T-cell (primary cell): ENCODE data around the gene PPP2R5C. TPM values are rescaled to one million over a fixed set of nuclear protein-coding genes. Genes with fewer than 3 reads are reported as not detected.
"Not testable (repeated sequence)": the region's sequence is repeated elsewhere in the genome, so short reads cannot be mapped to it uniquely, and the experiment has no call there.

ENCODE experiments used
- ATAC-seq, 4 experiments: fragments of 200-7000 bp in 3 of 4; fragments of 150-1000 bp in 1 of 4; cut with Tn5 transposase; replicated peaks in 1 of 4; 1 replicate in 3 of 4; 2 replicates in 1 of 4; pipeline ENCODE4 v1.10.0; 2021; ENCODE audit warnings: moderate library complexity in 3 of 4, mild to moderate bottlenecking in 2 of 4, moderate number of reproducible peaks in 1 of 4
- CTCF ChIA-PET, 2 donors: fragments of 300-600 bp; sonication (Branson Sonifier 250); formaldehyde crosslinking; loops; one replicate each; lab custom pipeline; 2022; ENCODE audit warnings: antibody characterized with exemption in 2 of 2; lab: Charles Lee
- POLR2A ChIA-PET, 2 donors: fragments of 300-600 bp; sonication (Branson Sonifier 250); formaldehyde crosslinking; loops; one replicate each; lab custom pipeline; 2022; ENCODE audit warnings: antibody characterized with exemption in 2 of 2; lab: Charles Lee
- DNase-seq, 35 experiments: peaks; one replicate each; pipeline versions ENCODE4 v3.0.0 to v3.0.0-alpha.2; 2013 to 2023
- H3K27ac ChIP-seq: one replicate; pipeline ENCODE4 v1.5.1; 2013; ENCODE audit warnings: low read length
- H3K27me3 ChIP-seq, 2 experiments: replicated peaks in 1 of 2; 1 replicate in 1 of 2; 2 replicates in 1 of 2; pipeline versions ENCODE4 v1.6.1 to v1.7.0; 2013; ENCODE audit warnings: low read length in 1 of 2, mixed read lengths in 1 of 2; ENCODE audit not compliant: control insufficient read depth in 2 of 2, insufficient read depth in 2 of 2; ENCODE audit errors: extremely low read depth in 1 of 2
- H3K36me3 ChIP-seq, 2 donors: 1 replicate in 1 of 2; 2 replicates in 1 of 2; pipeline versions ENCODE4 v1.6.1 to v1.7.0; 2013; ENCODE audit warnings: low read length in 1 of 2; ENCODE audit not compliant: control insufficient read depth in 2 of 2, insufficient read depth in 1 of 2; ENCODE audit errors: extremely low read depth in 1 of 2
- H3K4me1 ChIP-seq, 2 experiments: 1 replicate in 1 of 2; 2 replicates in 1 of 2; pipeline versions ENCODE4 v1.6.1 to v1.7.0; 2013; ENCODE audit warnings: low read length in 2 of 2, mixed read lengths in 1 of 2; ENCODE audit not compliant: insufficient read depth in 2 of 2, control insufficient read depth in 1 of 2; ENCODE audit errors: extremely low read depth in 1 of 2
- H3K4me3 ChIP-seq, 2 donors: 1 replicate in 1 of 2; 2 replicates in 1 of 2; pipeline versions ENCODE4 v1.5.1 to v1.7.0; 2013; ENCODE audit warnings: mild to moderate bottlenecking in 2 of 2, low read length in 1 of 2, moderate library complexity in 1 of 2; ENCODE audit not compliant: control insufficient read depth in 1 of 2; ENCODE audit errors: extremely low read depth in 1 of 2
- H3K9me3 ChIP-seq: 2 replicates; pipeline ENCODE4 v1.7.0; 2013
- H3K27ac Mint-ChIP-seq, 2 donors: one replicate each; pipeline ENCODE4 v1.8.0; 2020 to 2021; ENCODE audit warnings: mild to moderate bottlenecking in 2 of 2, mixed read lengths in 2 of 2
- H3K27me3 Mint-ChIP-seq, 2 donors: one replicate each; pipeline ENCODE4 v1.8.0; 2021 to 2022; ENCODE audit warnings: mixed read lengths in 2 of 2
- H3K36me3 Mint-ChIP-seq: one replicate; pipeline ENCODE4 v1.8.0; 2021; ENCODE audit warnings: mixed read lengths
- H3K4me1 Mint-ChIP-seq, 3 donors: one replicate each; pipeline ENCODE4 v1.8.0; 2020 to 2022; ENCODE audit warnings: mixed read lengths in 3 of 3, mild to moderate bottlenecking in 1 of 3
- H3K4me3 Mint-ChIP-seq, 3 donors: one replicate each; pipeline ENCODE4 v1.8.0; 2020 to 2022; ENCODE audit warnings: mild to moderate bottlenecking in 3 of 3, mixed read lengths in 3 of 3, moderate library complexity in 3 of 3
- H3K9me3 Mint-ChIP-seq, 3 donors: one replicate each; pipeline ENCODE4 v1.8.0; 2020 to 2022; ENCODE audit warnings: mixed read lengths in 3 of 3
- WGBS: methylation state at CpG from one replicate; pipeline ENCODE4 v1.1.5; 2013; ENCODE audit warnings: missing lambda C conversion rate; ENCODE audit not compliant: insufficient coverage; 5-methylcytosine and 5-hydroxymethylcytosine counted together
- total RNA-seq, 35 experiments: library from RNA in 6 of 35; stranded (reverse) in 6 of 35; fragments of 120-200 nt in 1 of 35; gene quantifications; one replicate each; pipeline versions ENCODE4 v1.2.1 to v1.2.4 and lab custom pipeline; 2013 to 2026

PPP2R5C gene
- total RNA-seq, 5 donors from 2014 or later (not counting 1 experiment from before 2014, with no cell fraction given) = 435 to 627 (median 489) TPM

DNA sequence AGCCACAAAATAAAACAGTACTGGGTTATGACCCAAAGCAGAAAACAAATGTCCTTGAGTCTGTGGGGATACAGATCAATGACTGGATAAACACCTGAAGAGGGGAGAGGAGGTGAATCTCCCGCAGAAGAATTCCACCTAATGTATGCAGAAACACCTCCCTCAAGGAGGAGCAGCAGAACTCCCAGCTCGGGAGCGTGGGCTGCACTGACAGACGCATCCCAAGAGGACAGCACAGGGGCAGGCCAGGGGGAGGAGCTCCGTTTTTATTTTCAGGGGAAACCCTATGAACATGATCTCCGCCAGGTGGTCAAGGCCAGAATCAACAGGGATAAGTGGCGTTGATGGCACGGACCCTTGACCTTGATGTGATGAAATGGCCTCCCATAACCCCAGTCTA lies 41.8 kb upstream of the PPP2R5C start:
- no peaks in the 10 kb centered on the region for H3K9me3 Mint-ChIP-seq
- ChIA-PET CTCF (interaction anchor here in 1 of 2 donors (0.6 kb wide), 1 partner anchor 1472 kb away, joined by 4 read pairs; no protein-coding TSS in a partner anchor), POLR2A (no interaction called here)
- no peaks in the 10 kb centered on the region for H3K36me3 Mint-ChIP-seq
- Histone ChIP-seq H3K27ac (no peak overlapping the region), H3K9me3 (no peaks in the 10 kb centered on the region), H3K4me3 (no peak overlapping the region), H3K36me3 (no peaks in the 10 kb centered on the region), H3K4me1 (peaks cover 18 to 80% of the 10 kb centered on the region in 2 experiments), H3K27me3 (no peaks in the 10 kb centered on the region)
- DNase-seq (no peak), ATAC-seq (no peak)
- H3K4me3 Mint-ChIP-seq = peak overlapping the region in 1 of 3 donors; percentile 29
- no peaks in the 10 kb centered on the region for H3K27me3 Mint-ChIP-seq
- peak overlapping the region; percentile 48 to 78 for H3K27ac Mint-ChIP-seq
- peaks cover 49 to 69% (median 56%) of the 10 kb centered on the region in 3 donors for H3K4me1 Mint-ChIP-seq
- WGBS = 88% methylated on average over 5 of the region's 8 CpGs

DNA sequence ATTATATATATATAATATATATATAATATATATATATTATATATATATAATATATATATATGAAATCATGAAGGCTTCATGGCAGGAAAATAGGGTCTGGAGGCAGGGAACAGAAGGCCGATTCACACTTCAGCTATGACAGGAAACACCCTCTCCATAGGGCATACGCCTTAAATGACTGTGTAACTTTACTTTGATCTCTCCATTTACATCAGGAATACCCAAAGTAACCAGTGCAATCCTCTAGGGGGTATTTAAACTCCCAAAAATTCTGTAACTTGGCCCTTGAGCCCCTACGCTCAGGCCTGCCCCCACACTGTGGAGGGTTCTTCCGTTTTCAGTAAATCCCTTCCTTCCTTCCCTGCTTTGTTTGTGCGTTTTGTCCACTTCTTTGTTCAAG lies 40.4 kb upstream of the PPP2R5C start:
- Mint-ChIP-seq H3K36me3 (no peaks in the 10 kb centered on the region), H3K9me3 (no peaks in the 10 kb centered on the region), H3K4me3 (peak overlapping the region in 1 of 3 donors; percentile 75), H3K27ac (peak overlapping the region; percentile 99 to 100), H3K27me3 (no peaks in the 10 kb centered on the region), H3K4me1 (peaks cover 49 to 73% (median 57%) of the 10 kb centered on the region in 3 donors)
- ATAC-seq (no peak), DNase-seq (no peak)
- CTCF ChIA-PET = interaction anchor here in 1 of 2 donors (1.0 to 2.8 kb wide), 4 partner anchors 10 to 50 kb away, joined by 4 to 37 read pairs (median 14); no protein-coding TSS in a partner anchor
- H3K4me3 ChIP-seq = no peak overlapping the region
- H3K36me3 ChIP-seq = no peaks in the 10 kb centered on the region
- POLR2A ChIA-PET = interaction anchor here in 1 of 2 donors (0.6 to 1.8 kb wide), 5 partner anchors 39 to 99 kb away, joined by 4 to 16 read pairs (median 6); no protein-coding TSS in a partner anchor
- peaks cover 18 to 67% of the 10 kb centered on the region in 2 experiments for H3K4me1 ChIP-seq
- WGBS = 10% methylated on average over 2 of the region's 5 CpGs
- peak overlapping the region; percentile 99 for H3K27ac ChIP-seq
- no peaks in the 10 kb centered on the region for H3K9me3 ChIP-seq
- no peaks in the 10 kb centered on the region for H3K27me3 ChIP-seq

DNA sequence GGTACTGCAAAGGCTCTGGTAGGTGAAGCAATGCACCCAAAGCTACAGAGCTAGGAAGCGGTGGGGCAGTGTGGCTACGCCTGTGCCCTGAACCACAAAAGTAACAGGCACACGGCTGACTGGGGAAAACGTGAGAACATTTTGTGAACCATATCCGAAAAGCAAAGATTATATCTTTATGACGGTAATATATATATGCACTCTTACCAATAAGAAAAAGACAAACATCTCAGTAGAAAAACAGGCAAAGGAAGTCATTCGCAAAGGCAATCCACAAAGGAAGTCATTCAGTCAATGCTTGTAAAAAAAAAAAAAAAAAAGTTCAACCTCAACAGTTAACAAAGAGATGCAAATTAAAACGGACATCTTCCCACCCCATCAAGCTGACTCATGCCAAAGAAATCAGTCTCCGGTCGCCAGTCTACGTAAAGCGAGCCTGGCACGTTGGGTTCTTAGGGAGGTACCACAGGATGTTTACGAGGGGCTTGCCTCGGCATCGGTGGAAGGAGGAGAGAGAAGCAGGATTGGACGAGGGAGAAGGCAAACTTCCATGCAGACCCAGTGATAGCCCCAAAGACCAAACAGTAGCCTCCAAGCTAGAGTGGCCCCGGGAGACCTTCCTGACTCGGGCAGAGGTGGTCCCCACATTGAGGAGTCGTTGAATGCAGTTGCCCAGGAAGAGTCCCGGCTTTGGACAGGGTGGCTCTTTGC lies 39.4 kb upstream of the PPP2R5C start:
- H3K36me3 Mint-ChIP-seq = no peaks in the 10 kb centered on the region
- no peaks in the 10 kb centered on the region for H3K27me3 ChIP-seq
- peak overlapping the region; percentile 99 for H3K27ac ChIP-seq
- POLR2A ChIA-PET = interaction anchor here (0.5 to 1.8 kb wide), 26 partner anchors 9 to 640 kb away, joined by 3 to 16 read pairs (median 5); partner anchors contain the start of genes CINP (in 1 of the 2) and TECPR2 (in 1 of the 2)
- ATAC-seq (peak; percentile 83 to 87 (median 84)), DNase-seq (peak; percentile 52 to 94 (median 84))
- peaks cover 18 to 67% of the 10 kb centered on the region in 2 experiments for H3K4me1 ChIP-seq
- H3K27me3 Mint-ChIP-seq = no peaks in the 10 kb centered on the region
- H3K9me3 ChIP-seq = no peaks in the 10 kb centered on the region
- CTCF ChIA-PET = interaction anchor here (0.6 to 2.8 kb wide), 13 partner anchors 9 to 1653 kb away, joined by 3 to 37 read pairs (median 4); no protein-coding TSS in a partner anchor
- no peaks in the 10 kb centered on the region for H3K9me3 Mint-ChIP-seq
- peak overlapping the region; percentile 30 to 42 for H3K4me3 ChIP-seq
- H3K27ac Mint-ChIP-seq = peak overlapping the region; percentile 99 to 100
- peaks cover 56 to 73% (median 59%) of the 10 kb centered on the region in 3 donors for H3K4me1 Mint-ChIP-seq
- peak overlapping the region; percentile 75 to 78 (median 78) for H3K4me3 Mint-ChIP-seq
- 27% methylated on average over 6 of the region's 21 CpGs for WGBS
- no peaks in the 10 kb centered on the region for H3K36me3 ChIP-seq

DNA sequence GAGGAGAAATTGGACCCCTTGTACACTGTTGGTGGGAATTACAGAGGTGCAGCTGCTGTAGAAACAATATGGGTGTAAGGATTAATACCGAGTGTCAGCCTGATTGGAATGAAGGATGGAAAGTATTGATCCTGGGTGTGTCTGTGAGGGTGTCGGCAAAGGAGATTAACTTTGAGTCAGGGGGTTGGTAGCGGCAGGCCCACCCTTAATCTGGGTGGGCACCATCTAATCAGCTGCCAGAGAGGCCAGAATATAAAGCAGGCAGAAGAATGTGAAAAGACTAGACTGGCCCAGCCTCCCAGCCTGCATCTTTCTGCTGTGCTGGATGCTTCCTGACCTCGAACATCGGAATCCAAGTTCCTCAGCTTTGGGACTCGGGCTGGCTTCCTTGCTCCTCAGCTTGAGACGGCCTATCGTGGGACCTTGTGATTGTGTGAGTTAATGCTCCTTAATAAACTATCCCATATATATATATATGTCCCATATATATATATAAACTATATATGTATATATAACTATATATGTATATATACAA lies 38.4 kb upstream of the PPP2R5C start:
- no peaks in the 10 kb centered on the region for H3K27me3 Mint-ChIP-seq
- H3K36me3 Mint-ChIP-seq = no peaks in the 10 kb centered on the region
- POLR2A ChIA-PET = interaction anchor here (0.6 to 1.6 kb wide), 9 partner anchors 8 to 639 kb away, joined by 3 to 7 read pairs (median 4); partner anchors contain the start of genes CINP (in 1 of the 2) and TECPR2 (in 1 of the 2)
- no peaks in the 10 kb centered on the region for H3K9me3 ChIP-seq
- 96% methylated on average over 3 of the region's 8 CpGs for WGBS
- H3K4me3 ChIP-seq = no peak overlapping the region
- H3K27ac Mint-ChIP-seq = peak overlapping the region; percentile 72 to 99
- no peaks in the 10 kb centered on the region for H3K9me3 Mint-ChIP-seq
- CTCF ChIA-PET = interaction anchor here in 1 of 2 donors (0.6 to 2.8 kb wide), 6 partner anchors 8 to 639 kb away, joined by 3 to 37 read pairs (median 9); no protein-coding TSS in a partner anchor
- ATAC-seq (no peak), DNase-seq (peak in 1 of 35 experiments; percentile 43)
- peaks cover 59 to 75% (median 60%) of the 10 kb centered on the region in 3 donors for H3K4me1 Mint-ChIP-seq
- H3K4me3 Mint-ChIP-seq = peak overlapping the region in 1 of 3 donors; percentile 47
- H3K36me3 ChIP-seq = no peaks in the 10 kb centered on the region
- H3K4me1 ChIP-seq = peaks cover 18 to 59% of the 10 kb centered on the region in 2 experiments
- no peaks in the 10 kb centered on the region for H3K27me3 ChIP-seq
- peak overlapping the region; percentile 99 for H3K27ac ChIP-seq

DNA sequence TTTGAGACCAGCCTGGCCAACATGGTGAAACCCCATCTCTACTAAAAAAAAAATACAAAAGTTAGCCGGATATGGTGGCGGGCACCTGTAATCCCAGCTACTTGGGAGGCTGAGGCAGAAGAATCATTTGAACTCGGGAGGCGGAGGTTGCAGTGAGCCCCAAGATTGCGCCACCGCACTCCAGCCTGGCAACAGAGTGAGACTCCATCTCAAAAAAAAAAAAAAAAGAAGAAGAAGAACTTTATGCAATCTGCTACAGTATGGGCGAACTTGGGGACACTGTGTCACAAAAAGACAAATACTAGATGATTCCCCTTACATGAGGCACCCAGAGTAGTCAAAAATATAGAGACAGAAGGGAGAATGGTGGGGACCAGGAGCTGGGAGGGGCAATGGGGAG lies 35.9 kb upstream of the PPP2R5C start:
- not testable (repeated sequence) for H3K27ac ChIP-seq, H3K9me3 Mint-ChIP-seq
- CTCF ChIA-PET = interaction anchor here (0.6 to 1.3 kb wide), 2 partner anchors 19 to 45 kb away, joined by 3 to 5 read pairs; no protein-coding TSS in a partner anchor

More for the DNA sequence above, 35.9 kb upstream of the PPP2R5C start:
- H3K36me3 ChIP-seq, H3K4me3 ChIP-seq, H3K4me3 Mint-ChIP-seq, H3K36me3 Mint-ChIP-seq, POLR2A ChIA-PET, H3K9me3 ChIP-seq, H3K27me3 Mint-ChIP-seq, ATAC-seq, H3K27me3 ChIP-seq: not testable (repeated sequence)
- 95% methylated on average over 6 of the region's 7 CpGs for WGBS
- H3K4me1 Mint-ChIP-seq = peaks cover 46 to 70% (median 65%) of the 10 kb centered on the region in 3 donors
- DNase-seq = peak in 1 of 35 experiments; percentile 34
- peaks cover 20 to 41% of the 10 kb centered on the region in 2 experiments for H3K4me1 ChIP-seq
- H3K27ac Mint-ChIP-seq = peak overlapping the region in 1 of 2 donors; percentile 68
